Activated B cell treated with CpG ODN at 0.5 μM for 24 hours (primary cell): ENCODE data around the gene NME9. TPM values are rescaled to one million over a fixed set of nuclear protein-coding genes. Genes with fewer than 3 reads are reported as not detected.

Source experiments
- ATAC-seq: fragments of 200-7000 bp; cut with Tn5 transposase; one replicate; pipeline ENCODE4 v1.10.0; 2021; ENCODE audit warnings: low read depth, mild to moderate bottlenecking, moderate library complexity
- CTCF ChIA-PET: fragments of 350-600 bp; sonication (Branson Sonifier 250); formaldehyde crosslinking; loops from one replicate; lab custom pipeline; 2021; ENCODE audit warnings: antibody characterized with exemption; lab: Charles Lee
- POLR2A ChIA-PET: fragments of 350-600 bp; sonication (Branson Sonifier 250); formaldehyde crosslinking; loops from one replicate; lab custom pipeline; 2021; ENCODE audit warnings: antibody characterized with exemption; lab: Charles Lee
- DNase-seq: peaks from one replicate; pipeline ENCODE4 v3.0.0; 2022
- H3K27ac Mint-ChIP-seq: one replicate; pipeline ENCODE4 v1.8.0; 2020; ENCODE audit warnings: mixed read lengths
- H3K27me3 Mint-ChIP-seq: one replicate; pipeline ENCODE4 v1.8.0; 2021; ENCODE audit warnings: mixed read lengths
- H3K36me3 Mint-ChIP-seq: one replicate; pipeline ENCODE4 v1.8.0; 2021; ENCODE audit warnings: low read depth, mixed read lengths
- H3K4me1 Mint-ChIP-seq: one replicate; pipeline ENCODE4 v1.8.0; 2021; ENCODE audit warnings: mixed read lengths
- H3K4me3 Mint-ChIP-seq: one replicate; pipeline ENCODE4 v1.8.0; 2020; ENCODE audit warnings: mild to moderate bottlenecking, mixed read lengths
- H3K9me3 Mint-ChIP-seq: one replicate; pipeline ENCODE4 v1.8.0; 2020; ENCODE audit warnings: mixed read lengths
- intact Hi-C: fragments of 100-400 bp; cut with micrococcal nuclease; formaldehyde crosslinking; loops from one replicate; pipeline ENCODE4 v1.15.1; 2024
- total RNA-seq: library from RNA; stranded (reverse); gene quantifications from 2 replicates; pipeline ENCODE4 v1.2.3, GENCODE V29; 2022
- TF ChIP-seq, protein P1 (sequence below): fragments of 200-600 bp; IDR thresholded peaks from one replicate; pipeline ENCODE4 v1.8.0; 2022; ENCODE audit warnings: antibody characterized with exemption, mild to moderate bottlenecking

NME9 gene
- total RNA-seq, 1 donor from 2014 or later = not detected

DNA sequence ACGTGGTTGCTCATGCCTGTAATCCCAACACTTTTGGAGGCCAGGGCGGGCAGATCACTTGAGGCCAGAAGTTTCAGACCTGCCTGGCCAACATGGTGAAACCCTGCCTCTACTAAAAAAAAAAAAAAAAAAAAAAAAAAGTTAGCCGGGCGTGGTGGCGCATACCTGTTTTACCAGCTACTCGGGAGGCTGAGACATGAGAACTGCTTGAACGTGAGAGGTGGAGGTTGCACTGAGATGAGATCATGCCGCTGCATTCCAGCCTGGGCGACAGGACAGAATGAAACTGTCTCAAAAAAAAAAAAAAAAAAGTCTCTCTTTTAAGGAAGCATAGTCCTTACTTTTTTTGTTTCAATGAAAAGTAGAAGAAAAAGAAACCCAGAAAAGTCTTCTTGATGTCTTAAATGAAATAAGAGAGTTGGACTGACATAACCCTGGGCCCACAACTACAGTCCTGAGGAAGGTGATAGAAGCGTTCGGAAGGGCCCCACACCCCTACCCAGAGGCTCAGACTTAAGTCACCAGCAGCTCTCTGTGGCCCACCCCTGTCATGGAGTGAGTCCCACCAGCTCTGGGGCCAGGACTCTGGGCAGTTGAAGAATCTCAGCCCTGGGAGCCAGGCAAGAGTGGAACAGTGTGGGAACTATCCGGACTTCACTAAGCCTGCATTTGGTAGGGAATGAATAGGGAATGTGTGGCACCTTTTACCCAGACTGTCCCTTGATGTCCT, 2.6 kb downstream of the NME9 start:
- Mint-ChIP-seq H3K4me3 (no peak overlapping the region), H3K27ac (no peak overlapping the region), H3K9me3 (no peaks in the 10 kb centered on the region), H3K4me1 (peaks cover 13% of the 10 kb centered on the region), H3K27me3 (peaks cover 31% of the 10 kb centered on the region), H3K36me3 (no peaks in the 10 kb centered on the region)
- intact Hi-C loops = no loop called here
- ATAC-seq (no peak), DNase-seq (no peak)
- POLR2A ChIA-PET = no interaction called here
- TF ChIP-seq, protein P1, sequence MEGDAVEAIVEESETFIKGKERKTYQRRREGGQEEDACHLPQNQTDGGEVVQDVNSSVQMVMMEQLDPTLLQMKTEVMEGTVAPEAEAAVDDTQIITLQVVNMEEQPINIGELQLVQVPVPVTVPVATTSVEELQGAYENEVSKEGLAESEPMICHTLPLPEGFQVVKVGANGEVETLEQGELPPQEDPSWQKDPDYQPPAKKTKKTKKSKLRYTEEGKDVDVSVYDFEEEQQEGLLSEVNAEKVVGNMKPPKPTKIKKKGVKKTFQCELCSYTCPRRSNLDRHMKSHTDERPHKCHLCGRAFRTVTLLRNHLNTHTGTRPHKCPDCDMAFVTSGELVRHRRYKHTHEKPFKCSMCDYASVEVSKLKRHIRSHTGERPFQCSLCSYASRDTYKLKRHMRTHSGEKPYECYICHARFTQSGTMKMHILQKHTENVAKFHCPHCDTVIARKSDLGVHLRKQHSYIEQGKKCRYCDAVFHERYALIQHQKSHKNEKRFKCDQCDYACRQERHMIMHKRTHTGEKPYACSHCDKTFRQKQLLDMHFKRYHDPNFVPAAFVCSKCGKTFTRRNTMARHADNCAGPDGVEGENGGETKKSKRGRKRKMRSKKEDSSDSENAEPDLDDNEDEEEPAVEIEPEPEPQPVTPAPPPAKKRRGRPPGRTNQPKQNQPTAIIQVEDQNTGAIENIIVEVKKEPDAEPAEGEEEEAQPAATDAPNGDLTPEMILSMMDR = no peak
- CTCF ChIA-PET = no interaction called here

DNA sequence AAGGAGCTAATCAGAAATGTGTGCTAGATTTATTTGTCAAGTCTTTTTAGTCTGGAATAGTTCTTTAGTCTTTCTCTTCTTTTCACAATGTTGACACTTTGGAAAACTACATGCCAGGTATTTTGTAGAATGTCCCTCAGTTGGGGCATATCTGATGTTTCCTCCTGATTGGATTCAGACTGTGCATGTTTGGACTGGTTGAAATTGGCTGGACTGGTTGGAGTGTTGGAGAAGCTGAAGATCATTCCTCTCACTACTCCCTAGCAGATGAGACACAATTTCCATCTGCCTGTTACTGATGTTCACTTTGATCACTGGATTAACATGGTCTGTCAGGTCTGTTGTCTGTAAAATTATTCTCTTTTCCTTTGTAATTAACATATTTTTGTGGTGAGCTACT, 3.7 kb downstream of the NME9 start:
- DNase-seq (no peak), ATAC-seq (no peak)
- Mint-ChIP-seq H3K27ac (no peak overlapping the region), H3K4me3 (no peak overlapping the region), H3K9me3 (no peaks in the 10 kb centered on the region), H3K4me1 (peaks cover 13% of the 10 kb centered on the region), H3K36me3 (no peaks in the 10 kb centered on the region), H3K27me3 (peaks cover 35% of the 10 kb centered on the region)
- TF ChIP-seq, protein P1 = no peak
- CTCF ChIA-PET = no interaction called here
- intact Hi-C loops = no loop called here
- POLR2A ChIA-PET = no interaction called here

DNA sequence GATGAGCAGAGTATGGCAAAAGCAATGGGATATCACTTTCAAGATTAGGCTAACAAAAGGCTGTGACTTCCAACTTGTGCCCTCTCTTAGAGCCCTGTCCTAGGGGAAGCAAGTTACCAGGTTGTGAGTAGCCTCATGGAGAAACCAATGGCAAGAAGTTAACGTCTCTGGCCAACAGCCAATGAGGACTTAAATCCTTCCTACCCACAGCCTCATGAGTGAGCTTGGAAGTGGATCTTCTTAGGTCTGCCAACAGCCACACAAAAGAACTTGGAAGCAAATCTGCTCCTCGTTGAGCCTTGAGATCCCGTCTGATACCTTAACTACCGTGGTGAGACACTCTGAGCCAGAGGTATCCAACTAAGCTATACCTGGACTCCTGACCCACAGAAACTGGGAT, 5.7 kb downstream of the NME9 start:
- Mint-ChIP-seq H3K4me3 (no peak overlapping the region), H3K36me3 (no peaks in the 10 kb centered on the region), H3K27ac (no peak overlapping the region), H3K9me3 (no peaks in the 10 kb centered on the region), H3K27me3 (peaks cover 34% of the 10 kb centered on the region), H3K4me1 (peaks cover 5% of the 10 kb centered on the region)
- POLR2A ChIA-PET = no interaction called here
- intact Hi-C loops = no loop called here
- TF ChIP-seq, protein P1 = no peak
- ATAC-seq (no peak), DNase-seq (no peak)
- CTCF ChIA-PET = no interaction called here

DNA sequence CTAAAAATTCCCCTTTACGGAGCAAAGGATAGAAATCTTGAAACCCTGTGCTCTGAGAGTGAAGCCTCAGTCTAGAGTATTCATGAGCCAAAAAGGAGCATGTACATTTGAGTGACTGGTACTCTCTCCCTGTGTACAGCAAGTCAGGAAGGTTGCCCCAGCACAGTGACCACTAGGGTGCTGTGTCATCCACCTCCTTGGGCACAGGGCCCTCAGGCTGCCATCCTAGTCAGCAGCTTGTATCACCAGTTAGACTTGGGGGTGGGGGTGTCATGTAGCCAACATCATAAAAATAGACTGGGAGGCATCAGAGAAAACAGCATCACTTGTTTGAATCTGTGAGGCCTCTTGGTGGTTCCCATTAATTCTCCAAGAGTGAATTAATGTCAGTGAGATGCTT, 12.0 kb downstream of the NME9 start:
- Mint-ChIP-seq H3K36me3 (no peaks in the 10 kb centered on the region), H3K9me3 (no peaks in the 10 kb centered on the region), H3K4me3 (no peak overlapping the region), H3K4me1 (no peaks in the 10 kb centered on the region), H3K27me3 (peaks cover 18% of the 10 kb centered on the region), H3K27ac (no peak overlapping the region)
- TF ChIP-seq, protein P1 = no peak
- intact Hi-C loops = no loop called here
- POLR2A ChIA-PET = no interaction called here
- DNase-seq = no peak
- CTCF ChIA-PET = no interaction called here
- no peak for ATAC-seq

DNA sequence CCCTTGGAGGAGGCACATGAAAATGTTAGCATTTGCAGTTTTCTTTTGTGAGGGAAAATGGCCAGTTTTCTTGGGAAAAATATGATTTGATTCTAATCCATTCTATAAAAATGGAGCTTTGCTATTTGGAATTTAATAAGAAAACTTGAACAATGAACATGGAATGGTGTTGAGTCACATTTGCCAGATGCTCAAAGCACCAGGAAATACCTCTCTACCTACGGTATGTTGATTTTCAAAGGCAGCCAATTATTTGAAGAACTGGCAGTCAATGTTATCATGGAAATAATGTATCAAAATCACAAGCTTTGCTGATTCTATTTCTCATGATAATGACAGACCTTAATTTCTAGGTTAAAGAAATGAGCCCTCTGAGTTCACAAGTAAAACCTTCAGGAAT, 14.9 kb downstream of the NME9 start:
- no peaks in the 10 kb centered on the region for H3K4me1 Mint-ChIP-seq
- intact Hi-C loops = no loop called here
- H3K4me3 Mint-ChIP-seq = no peak overlapping the region
- H3K36me3 Mint-ChIP-seq = peaks cover 4% of the 10 kb centered on the region
- ATAC-seq = no peak
- peaks cover 16% of the 10 kb centered on the region for H3K9me3 Mint-ChIP-seq
- no peak overlapping the region for H3K27ac Mint-ChIP-seq
- DNase-seq = no peak
- H3K27me3 Mint-ChIP-seq = peaks cover 25% of the 10 kb centered on the region
- ChIA-PET CTCF (no interaction called here), POLR2A (no interaction called here)
- TF ChIP-seq, protein P1 = no peak
